CD4-positive, alpha-beta T cell treated with Interleukin-12 subunit alpha and Interleukin-12 subunit beta, for 1 hour (primary cell): ENCODE results near the gene MUSTN1.

Source experiments
- DNase-seq: peaks from one replicate; pipeline ENCODE4 v3.0.0-alpha.2; 2020

Gene MUSTN1

DNA sequence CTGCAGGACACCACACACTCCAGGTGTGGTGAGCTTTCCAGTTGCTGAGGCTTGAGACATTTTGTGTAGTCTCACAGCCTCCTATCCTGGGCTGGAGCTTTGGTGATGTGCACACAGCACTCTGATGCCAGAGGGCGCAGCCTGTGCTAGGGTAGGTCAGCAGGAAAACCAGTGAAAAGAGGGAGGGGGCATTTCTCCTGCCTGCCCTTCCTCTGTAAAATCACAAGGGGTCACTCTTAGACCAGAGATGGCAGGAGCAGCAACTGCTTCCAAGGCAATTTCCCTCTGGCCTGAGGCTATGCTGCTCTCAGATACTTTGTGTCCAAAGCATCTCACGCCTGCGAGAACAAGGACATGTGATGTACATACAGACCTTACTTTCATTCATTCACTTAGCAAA lies 16.5 kb upstream of the MUSTN1 start:
- DNase-seq = peak; percentile 41

GRCh38 chr3:52849656-52850055 lies 14.8 kb upstream of the MUSTN1 start:
- no peak for DNase-seq

- DNase-seq = no peak
Measured at GRCh38 chr3:52848617-52849016, 13.8 kb upstream of the MUSTN1 start.

GRCh38 chr3:52847726-52848125 lies 12.9 kb upstream of the MUSTN1 start:
- DNase-seq = no peak

- DNase-seq = no peak
Measured at GRCh38 chr3:52847241-52847640, 12.4 kb upstream of the MUSTN1 start.

DNA sequence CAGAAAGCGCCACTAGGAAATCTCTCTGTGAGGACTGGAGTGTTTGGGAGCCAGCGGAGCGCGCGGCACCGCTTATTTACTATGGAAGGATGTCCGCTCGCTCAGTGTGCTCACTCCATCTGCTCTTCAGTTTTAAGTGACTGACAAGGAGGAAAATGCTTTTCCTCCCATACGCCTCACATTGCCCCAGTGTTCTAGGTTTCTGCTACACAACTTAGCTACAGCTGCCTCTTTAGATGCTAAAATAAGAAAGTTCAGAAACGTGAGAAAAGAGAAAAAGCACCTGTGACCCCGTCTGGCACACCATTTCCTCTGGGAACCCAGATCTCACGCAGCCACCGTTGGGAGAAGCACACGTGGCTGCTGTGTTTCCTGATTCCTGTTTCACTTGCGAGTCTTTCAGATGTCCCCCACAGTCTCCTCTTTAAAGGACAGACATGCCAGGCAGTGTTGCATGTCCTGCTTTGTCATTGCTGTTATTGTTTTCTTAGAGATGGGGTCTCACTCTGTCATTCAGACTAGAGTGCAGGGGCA lies 11.7 kb upstream of the MUSTN1 start:
- DNase-seq = no peak

DNA sequence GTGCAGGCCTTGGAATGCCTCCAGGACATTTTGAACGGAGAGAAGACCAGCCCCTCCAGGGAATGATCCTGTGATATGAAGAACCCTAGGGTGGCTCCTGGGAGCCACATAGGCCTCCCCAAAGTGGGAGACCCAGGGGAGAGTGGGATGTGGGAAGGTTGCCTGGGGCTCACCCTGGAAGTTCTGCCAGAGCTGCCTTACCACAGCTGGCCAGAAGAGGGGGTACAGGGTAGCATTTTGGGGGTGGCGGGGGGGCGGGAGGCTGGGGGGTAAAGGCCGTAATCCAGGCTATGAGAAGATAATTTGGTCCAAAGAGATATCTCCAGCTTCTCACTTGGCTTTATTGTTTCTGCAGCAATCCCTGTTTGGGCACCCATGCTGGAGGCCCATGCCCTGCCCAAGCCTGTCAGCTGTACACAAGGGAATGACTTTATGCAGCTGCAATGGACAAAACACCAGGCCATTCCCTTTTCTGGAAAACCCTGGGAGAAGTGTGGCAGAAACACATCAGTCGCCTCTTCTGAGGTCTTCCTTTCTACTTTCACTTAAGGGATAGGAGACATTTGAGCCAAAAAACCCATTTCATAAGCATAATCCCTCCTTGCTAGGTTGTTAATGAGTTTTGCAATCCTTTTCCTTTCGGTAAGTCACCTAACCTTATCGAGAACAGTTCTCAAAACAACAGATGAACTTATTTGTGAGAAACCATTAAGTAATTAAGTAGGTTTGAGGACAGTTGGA lies 11.0 kb upstream of the MUSTN1 start:
- peak; percentile 11 for DNase-seq

DNA sequence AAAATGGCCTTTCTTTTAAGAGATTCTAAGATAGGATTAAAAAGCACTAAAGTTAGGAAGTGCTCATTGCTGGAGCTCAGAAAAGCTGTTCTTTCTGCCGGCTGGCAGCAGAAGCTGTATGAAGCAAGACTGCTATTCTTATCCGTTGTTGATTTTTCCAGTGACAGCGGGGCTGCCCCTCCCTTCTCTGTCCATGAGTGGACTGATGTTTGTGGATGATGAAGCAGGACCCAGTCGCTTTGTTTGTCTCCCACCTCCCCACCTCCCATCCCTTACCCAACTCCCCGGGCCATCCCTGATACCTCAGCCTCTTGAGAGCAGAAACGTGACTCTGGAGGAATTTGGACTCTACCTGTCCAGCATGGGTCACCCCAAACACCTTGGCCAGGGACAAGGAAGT lies 10.3 kb upstream of the MUSTN1 start:
- DNase-seq = no peak

GRCh38 chr3:52844290-52844975 lies 9.6 kb upstream of the MUSTN1 start:
- no peak for DNase-seq

- DNase-seq = no peak
Measured at GRCh38 chr3:52843881-52844280, 9.1 kb upstream of the MUSTN1 start.

DNA sequence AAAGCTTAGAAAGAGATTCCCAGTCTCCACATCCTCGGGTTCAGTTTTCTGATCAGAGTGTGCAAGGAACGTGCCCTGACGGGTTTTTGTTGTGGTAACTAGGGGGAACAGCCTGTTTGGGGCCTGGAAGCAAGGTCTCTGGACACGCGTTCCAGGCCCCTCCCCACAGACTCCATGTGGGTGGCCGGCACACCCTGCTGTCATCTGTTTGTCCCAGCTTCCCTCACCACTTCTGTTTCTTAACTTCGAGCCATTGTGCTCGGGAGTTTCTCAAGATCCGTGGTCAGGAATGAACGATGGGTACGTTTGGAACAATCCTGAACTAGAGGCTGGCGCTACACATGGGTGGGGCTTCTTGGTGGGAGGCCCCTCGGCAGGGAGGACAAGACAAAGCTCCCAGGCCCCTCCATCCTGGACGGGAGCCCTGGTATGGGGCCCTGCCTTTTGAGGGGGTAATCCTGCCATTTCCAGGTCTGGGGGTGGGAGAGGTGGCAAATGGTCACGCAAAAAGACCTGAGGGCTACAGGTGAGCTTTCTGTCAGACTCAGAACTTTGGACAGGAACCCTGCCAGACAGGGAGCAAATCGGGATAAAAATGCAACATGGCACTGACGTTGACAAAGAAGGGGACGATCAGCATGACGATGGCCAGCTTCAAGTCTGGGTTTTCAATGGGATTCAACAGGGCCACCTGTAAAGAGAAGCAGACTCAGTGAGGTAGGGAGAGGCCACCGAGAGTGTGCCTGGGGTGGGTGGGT lies 8.5 kb upstream of the MUSTN1 start:
- no peak for DNase-seq

DNA sequence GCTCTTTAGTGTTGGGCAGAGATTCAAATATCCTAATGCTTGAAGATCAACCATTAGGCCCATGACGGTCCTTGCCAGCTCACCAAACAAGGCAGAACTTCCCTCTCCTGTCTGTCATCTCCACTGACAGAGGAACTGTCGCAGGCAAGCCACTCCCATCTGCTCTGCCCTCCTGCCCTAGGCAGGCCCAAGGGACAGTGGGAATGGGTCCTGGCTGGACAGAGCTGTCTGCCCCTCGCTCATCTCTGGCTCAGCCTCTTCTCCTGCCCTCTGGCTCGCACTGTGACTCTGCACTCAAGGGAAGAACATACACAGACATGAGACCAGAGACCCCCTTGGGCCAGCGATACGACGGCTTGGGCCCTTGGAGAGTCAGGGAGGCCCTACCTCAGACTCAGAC lies 7.6 kb upstream of the MUSTN1 start:
- no peak for DNase-seq

GRCh38 chr3:52841981-52842340 lies 7.1 kb upstream of the MUSTN1 start:
- DNase-seq = no peak

DNA sequence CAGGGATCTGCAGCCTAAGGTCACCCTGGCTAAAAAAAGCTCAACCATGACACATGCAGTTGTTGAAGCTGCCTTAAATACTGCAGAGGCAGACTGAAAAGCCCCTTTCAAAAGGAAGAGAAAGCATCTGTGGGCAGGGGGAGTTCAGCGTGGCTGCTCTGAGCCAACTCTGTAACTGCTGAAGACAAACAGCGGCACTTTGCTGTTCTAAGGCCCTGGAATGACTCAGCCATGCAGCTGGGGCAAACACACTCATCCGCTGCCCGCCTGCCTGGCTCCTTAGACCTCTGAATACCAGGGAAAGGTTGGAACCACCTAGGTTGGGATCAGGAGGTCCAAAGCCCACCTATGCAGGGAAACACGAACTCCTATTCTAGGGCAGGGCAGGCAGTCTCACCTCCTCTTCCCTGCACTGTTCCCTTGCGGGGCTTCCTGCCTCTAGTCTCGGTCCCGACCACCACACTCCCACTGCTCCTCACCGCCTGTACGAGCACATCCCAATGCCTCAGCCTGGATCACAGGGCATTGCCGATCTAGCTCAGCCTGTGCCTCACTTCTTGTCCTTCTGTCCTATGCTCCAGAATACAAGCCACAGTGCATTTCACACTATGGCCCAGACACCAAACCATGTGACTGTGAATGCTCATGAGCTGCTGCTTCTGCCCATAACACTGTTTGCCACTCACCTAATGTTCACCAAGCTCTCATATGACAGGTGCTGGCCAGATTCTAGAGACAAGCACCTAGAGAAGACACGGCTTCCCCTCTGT lies 6.6 kb upstream of the MUSTN1 start:
- DNase-seq = no peak

- no peak for DNase-seq
Measured at GRCh38 chr3:52839892-52840545, 5.2 kb upstream of the MUSTN1 start.

DNA sequence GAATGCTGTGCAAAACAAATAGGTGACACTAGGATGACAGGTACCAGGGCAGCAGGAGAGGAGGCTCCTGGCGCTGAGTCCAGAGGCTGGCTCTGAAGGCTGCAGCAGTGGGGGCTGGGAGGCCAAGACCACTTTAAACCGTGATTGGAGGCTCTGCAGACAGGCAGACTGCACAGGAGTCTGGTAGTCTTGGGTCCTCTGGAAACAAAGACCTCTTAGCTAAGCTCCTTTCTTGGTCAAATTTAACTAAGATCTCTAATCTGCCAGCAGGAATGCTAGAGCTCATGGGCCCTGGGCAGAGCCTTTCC lies 4.4 kb upstream of the MUSTN1 start:
- DNase-seq = no peak

GRCh38 chr3:52838561-52839267 lies 3.9 kb upstream of the MUSTN1 start:
- DNase-seq = peak; percentile 23

DNA sequence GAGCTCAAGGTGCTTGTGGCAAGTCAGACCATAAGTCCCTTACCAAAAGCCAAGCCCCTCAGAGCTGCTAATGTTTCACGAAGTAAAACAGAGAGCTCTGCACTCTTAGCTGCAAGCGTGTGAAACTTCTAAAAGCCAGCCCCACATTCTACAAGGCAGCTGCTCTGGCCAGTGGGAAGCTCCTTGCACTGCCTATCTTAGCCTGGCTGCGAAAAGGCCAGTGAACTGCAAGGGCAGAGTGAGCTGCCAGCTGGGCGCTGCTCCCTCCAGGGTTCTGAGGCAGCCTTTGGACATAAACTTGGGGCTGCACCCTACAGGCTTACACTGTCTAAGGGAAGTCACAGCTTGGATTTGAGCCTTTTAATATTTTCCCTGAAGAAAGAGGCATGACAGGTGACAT lies 2.2 kb upstream of the MUSTN1 start:
- no peak for DNase-seq

GRCh38 chr3:52836471-52836845 lies 1.6 kb upstream of the MUSTN1 start:
- DNase-seq = no peak

- no peak for DNase-seq
Measured at GRCh38 chr3:52835766-52836470, 1.1 kb upstream of the MUSTN1 start.

DNA sequence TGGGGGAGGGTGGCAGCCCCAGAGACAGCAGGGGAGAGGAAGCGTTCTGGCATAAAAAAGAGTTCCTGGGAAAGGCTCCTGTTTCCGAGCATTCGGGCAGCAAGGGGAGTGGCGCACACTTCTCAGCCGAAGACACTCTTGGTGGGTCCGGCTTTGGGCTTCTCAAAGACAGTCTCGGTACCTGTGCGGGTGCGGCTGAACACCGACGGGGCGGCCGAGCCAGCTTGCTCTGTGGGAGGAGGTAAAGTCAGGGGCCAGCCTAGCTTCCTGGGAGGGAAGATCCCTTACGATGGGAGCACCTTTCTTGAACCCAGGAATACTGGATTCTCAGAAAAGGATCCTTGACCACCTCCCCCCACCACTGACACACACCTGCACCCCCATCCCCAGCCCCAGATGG lies 1.6 kb downstream of the MUSTN1 start:
- DNase-seq = no peak
